Liver (tissue), 9 donors: ENCODE results near the gene CASTOR1. TPM values are rescaled to one million over a fixed set of nuclear protein-coding genes. Genes with fewer than 3 reads are reported as not detected.

Experiments used
- DNase-seq: peaks from one replicate; pipeline ENCODE4 v3.0.0-alpha.2; 2017; ENCODE audit warnings: low spot score
- H3K27ac ChIP-seq, 2 donors: one replicate each; pipeline ENCODE4 v1.7.0; 2013; ENCODE audit warnings: inconsistent platforms in 2 of 2, low read length in 2 of 2, control low read depth in 1 of 2, low read depth in 1 of 2, mild to moderate bottlenecking in 1 of 2
- H3K27me3 ChIP-seq, 4 donors: one replicate each; pipeline versions ENCODE4 v1.6.1 to v1.7.0; 2013; ENCODE audit warnings: low read length in 3 of 4, inconsistent platforms in 1 of 4, mild to moderate bottlenecking in 1 of 4, moderate library complexity in 1 of 4; ENCODE audit not compliant: control insufficient read depth in 4 of 4, insufficient read depth in 4 of 4
- H3K36me3 ChIP-seq, 4 donors: one replicate each; pipeline versions ENCODE4 v1.6.1 to v1.7.0; 2013; ENCODE audit warnings: low read length in 3 of 4, mild to moderate bottlenecking in 3 of 4, low read depth in 1 of 4, moderate library complexity in 1 of 4; ENCODE audit not compliant: control insufficient read depth in 4 of 4, insufficient read depth in 3 of 4
- H3K4me1 ChIP-seq, 4 donors: one replicate each; pipeline versions ENCODE4 v1.6.1 to v1.7.0; 2013; ENCODE audit warnings: low read length in 3 of 4, mild to moderate bottlenecking in 3 of 4, moderate library complexity in 1 of 4; ENCODE audit not compliant: control insufficient read depth in 4 of 4, insufficient read depth in 4 of 4
- H3K4me3 ChIP-seq, 3 donors: one replicate each; pipeline versions ENCODE4 v1.6.1 to v1.7.0; 2013; ENCODE audit warnings: low read length in 3 of 3, control low read depth in 1 of 3, low read depth in 1 of 3, mild to moderate bottlenecking in 1 of 3
- H3K9ac ChIP-seq, 2 donors: one replicate each; pipeline ENCODE4 v1.7.0; 2013; ENCODE audit warnings: low read length in 2 of 2, mild to moderate bottlenecking in 2 of 2, moderate library complexity in 2 of 2, control low read depth in 1 of 2, low read depth in 1 of 2
- H3K9me3 ChIP-seq, 4 donors: one replicate each; pipeline versions ENCODE4 v1.6.1 to v1.7.0; 2013; ENCODE audit warnings: low read length in 3 of 4; ENCODE audit not compliant: control insufficient read depth in 4 of 4
- EGR1 ChIP-seq, 2 donors: IDR thresholded peaks; 2 replicates each; pipeline ENCODE4 v1.6.1; 2016 to 2018; ENCODE audit warnings: antibody characterized with exemption in 2 of 2, low read depth in 2 of 2
- FOXA1 ChIP-seq: IDR thresholded peaks from 2 replicates; pipeline ENCODE4 v1.6.1; 2016; ENCODE audit warnings: antibody characterized with exemption
- FOXA2 ChIP-seq: IDR thresholded peaks from 2 replicates; pipeline ENCODE4 v1.6.1; 2016; ENCODE audit warnings: antibody characterized with exemption
- GABPA ChIP-seq, 2 donors: IDR thresholded peaks in 1 of 2; conservative IDR thresholded peaks in 1 of 2; 2 replicates each; pipeline ENCODE4 v1.6.1; 2016; ENCODE audit warnings: antibody characterized with exemption in 2 of 2, mild to moderate bottlenecking in 1 of 2, moderate library complexity in 1 of 2
- HNF4A ChIP-seq, 2 donors: conservative IDR thresholded peaks; 2 replicates each; pipeline ENCODE4 v1.6.1; 2016; ENCODE audit warnings: antibody characterized with exemption in 2 of 2, mild to moderate bottlenecking in 2 of 2
- HNF4G ChIP-seq: IDR thresholded peaks from 2 replicates; pipeline ENCODE4 v1.6.1; 2016; ENCODE audit warnings: antibody characterized with exemption
- JUND ChIP-seq, 2 donors: IDR thresholded peaks; 2 replicates each; pipeline ENCODE4 v1.6.1; 2016; ENCODE audit warnings: antibody characterized with exemption in 2 of 2
- NR2F2 ChIP-seq: IDR thresholded peaks from 2 replicates; pipeline ENCODE4 v1.6.1; 2016; ENCODE audit warnings: antibody characterized with exemption
- RAD21 ChIP-seq, 2 donors: IDR thresholded peaks; 2 replicates each; pipeline ENCODE4 v1.6.1; 2016; ENCODE audit warnings: antibody characterized with exemption in 2 of 2, mild to moderate bottlenecking in 2 of 2
- SP1 ChIP-seq: IDR thresholded peaks from 2 replicates; pipeline ENCODE4 v1.6.1; 2018; ENCODE audit warnings: antibody characterized with exemption, mild to moderate bottlenecking
- TAF1 ChIP-seq: conservative IDR thresholded peaks from 2 replicates; pipeline ENCODE4 v1.6.1; 2016; ENCODE audit warnings: antibody characterized with exemption, mild to moderate bottlenecking
- YY1 ChIP-seq: IDR thresholded peaks from 2 replicates; pipeline ENCODE4 v1.6.1; 2016; ENCODE audit warnings: antibody characterized with exemption, mild to moderate bottlenecking
- WGBS: extraction: QIAGEN DNeasy Blood & Tissue Kit; methylation state at CpG from one replicate; pipeline ENCODE4 v1.1.7; 2013; 5-methylcytosine and 5-hydroxymethylcytosine counted together
- polyA plus RNA-seq, 2 donors: library from polyadenylated mRNA; stranded (reverse) in 1 of 2; unstranded in 1 of 2; fragments of 200-250 nt in 1 of 2; fragments of >200 nt in 1 of 2; fragmentation: Nextera tagmentation in 1 of 2; extraction: Ambion mirVana in 1 of 2; gene quantifications; one replicate each; pipeline versions ENCODE4 v1.2.1 to v1.2.3, GENCODE V29; 2013 to 2015
- total RNA-seq, 2 donors: library from RNA; depleted of rRNA; stranded (reverse); fragments of >200 nt; gene quantifications; one replicate each; pipeline ENCODE4 v1.2.3, GENCODE V29; 2014
- TF ChIP-seq, protein P1 (sequence below): IDR thresholded peaks from 2 replicates; pipeline ENCODE4 v1.6.1; 2016; ENCODE audit warnings: antibody characterized with exemption, mild to moderate bottlenecking
- TF ChIP-seq, protein P2 (sequence below): IDR thresholded peaks from 2 replicates; pipeline ENCODE4 v1.6.1; 2016; ENCODE audit warnings: antibody characterized with exemption
- TF ChIP-seq, protein P3 (sequence below): IDR thresholded peaks from 2 replicates; pipeline ENCODE4 v1.6.1; 2016; ENCODE audit warnings: antibody characterized with exemption
- donor health status: healthy.
- donor health status: healthy.
- donor health status: healthy.
- donor health status: healthy.
- donor health status: healthy.

The CASTOR1 gene
- total and polyA plus RNA-seq, 4 donors = 1.8 to 5.4 (median 2.4) TPM

DNA sequence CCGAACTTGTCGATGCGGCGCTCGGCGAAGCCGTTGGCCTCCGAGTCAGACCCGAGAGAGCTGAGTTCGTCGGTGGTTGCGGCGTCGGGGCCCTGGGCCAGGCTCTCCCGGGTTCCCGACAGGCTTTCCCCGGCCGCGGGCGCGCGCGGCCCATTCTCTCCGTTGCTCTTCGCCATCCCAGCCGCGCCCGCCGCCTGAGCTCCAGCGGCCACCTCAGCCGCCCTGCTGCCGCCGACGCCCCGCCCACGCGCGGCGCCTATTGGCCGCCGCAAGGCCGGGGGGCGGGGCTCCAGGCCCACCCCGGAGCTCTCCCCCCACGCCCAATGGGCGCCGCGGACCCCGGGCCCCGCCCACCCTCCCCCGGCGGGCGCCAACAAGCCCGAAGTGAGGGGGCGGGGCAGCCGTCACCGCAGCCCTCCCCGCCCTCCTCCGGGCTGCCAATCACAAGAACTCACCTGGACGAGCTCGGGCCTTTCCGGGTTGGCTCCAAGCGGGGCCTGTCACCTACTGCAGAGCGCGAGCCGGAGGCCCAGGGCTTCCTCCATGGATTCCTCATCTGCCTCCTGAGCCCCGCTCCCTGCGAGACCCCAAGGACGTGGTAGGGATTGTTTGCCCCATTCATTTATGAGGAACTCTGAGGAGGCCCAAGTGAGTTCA, 37.5 kb upstream of the CASTOR1 start, which contains the start of gene TBC1D10A:
Gene TBC1D10A (minus strand): TSS at position 236 of the 657 bp plus-strand sequence. CDS start 60 bp downstream, at position 176.
- Histone ChIP-seq H3K27me3 (no peaks in the 10 kb centered on the region), H3K27ac (peak within 1 kb of the TSS; percentile 60 to 79), H3K4me1 (peaks cover 4 to 35% (median 30%) of the 10 kb centered on the region in 4 donors), H3K36me3 (peaks cover 0 to 5% (median 1%) of the 10 kb centered on the region in 4 donors), H3K9ac (peak within 1 kb of the TSS; percentile 33 to 53), H3K4me3 (peak within 1 kb of the TSS; percentile 80 to 94 (median 91)), H3K9me3 (no peaks in the 10 kb centered on the region)
- under 1% methylated on average over 69 of the region's 69 CpGs for WGBS
- peak; percentile 92 for DNase-seq
- peak in 1 of 2 donors; percentile 6 for TF ChIP-seq GABPA (IDR thresholded peaks at IDR 0.05 in 1 of 2, conservative IDR thresholded peaks at IDR 0.05 in 1 of 2)
- TF ChIP-seq, protein P1, sequence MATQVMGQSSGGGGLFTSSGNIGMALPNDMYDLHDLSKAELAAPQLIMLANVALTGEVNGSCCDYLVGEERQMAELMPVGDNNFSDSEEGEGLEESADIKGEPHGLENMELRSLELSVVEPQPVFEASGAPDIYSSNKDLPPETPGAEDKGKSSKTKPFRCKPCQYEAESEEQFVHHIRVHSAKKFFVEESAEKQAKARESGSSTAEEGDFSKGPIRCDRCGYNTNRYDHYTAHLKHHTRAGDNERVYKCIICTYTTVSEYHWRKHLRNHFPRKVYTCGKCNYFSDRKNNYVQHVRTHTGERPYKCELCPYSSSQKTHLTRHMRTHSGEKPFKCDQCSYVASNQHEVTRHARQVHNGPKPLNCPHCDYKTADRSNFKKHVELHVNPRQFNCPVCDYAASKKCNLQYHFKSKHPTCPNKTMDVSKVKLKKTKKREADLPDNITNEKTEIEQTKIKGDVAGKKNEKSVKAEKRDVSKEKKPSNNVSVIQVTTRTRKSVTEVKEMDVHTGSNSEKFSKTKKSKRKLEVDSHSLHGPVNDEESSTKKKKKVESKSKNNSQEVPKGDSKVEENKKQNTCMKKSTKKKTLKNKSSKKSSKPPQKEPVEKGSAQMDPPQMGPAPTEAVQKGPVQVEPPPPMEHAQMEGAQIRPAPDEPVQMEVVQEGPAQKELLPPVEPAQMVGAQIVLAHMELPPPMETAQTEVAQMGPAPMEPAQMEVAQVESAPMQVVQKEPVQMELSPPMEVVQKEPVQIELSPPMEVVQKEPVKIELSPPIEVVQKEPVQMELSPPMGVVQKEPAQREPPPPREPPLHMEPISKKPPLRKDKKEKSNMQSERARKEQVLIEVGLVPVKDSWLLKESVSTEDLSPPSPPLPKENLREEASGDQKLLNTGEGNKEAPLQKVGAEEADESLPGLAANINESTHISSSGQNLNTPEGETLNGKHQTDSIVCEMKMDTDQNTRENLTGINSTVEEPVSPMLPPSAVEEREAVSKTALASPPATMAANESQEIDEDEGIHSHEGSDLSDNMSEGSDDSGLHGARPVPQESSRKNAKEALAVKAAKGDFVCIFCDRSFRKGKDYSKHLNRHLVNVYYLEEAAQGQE = peak; percentile 12
- TF ChIP-seq SP1 = peak; percentile 11
- TF ChIP-seq RAD21 (IDR thresholded peaks at IDR 0.05) = peak in 1 of 2 donors; percentile 43
- TF ChIP-seq FOXA2 = no peak
- peak; percentile 29 to 72 for TF ChIP-seq EGR1 (IDR thresholded peaks at IDR 0.05; ENCODE audit: low read depth in 2 of 2)

DNA sequence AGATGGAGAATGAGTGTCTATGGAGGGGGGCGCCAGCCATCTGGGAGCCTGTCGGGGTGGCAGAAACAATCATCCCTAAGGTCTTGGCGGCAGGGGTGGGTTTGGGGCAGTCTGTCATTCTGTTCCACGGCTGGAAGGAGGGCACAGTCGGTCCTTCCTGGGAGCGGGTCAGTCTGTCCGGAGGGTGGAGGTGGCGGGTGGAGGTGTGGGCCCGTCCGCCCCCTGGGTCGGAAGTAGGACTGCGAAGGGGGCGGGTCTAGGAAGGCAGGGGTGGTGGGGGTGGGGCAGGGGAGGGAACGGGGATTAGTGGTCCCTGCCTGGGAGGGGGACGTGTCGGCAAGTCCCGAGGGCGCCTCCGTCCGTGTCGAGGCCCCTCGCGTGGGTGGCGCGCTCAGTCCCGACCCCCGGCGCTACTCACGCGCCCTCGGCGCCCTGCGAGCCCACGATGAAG, 37.0 kb upstream of the CASTOR1 start:
- 1% methylated on average over 34 of the region's 34 CpGs for WGBS
- peak; percentile 53 for DNase-seq
- Histone ChIP-seq H3K36me3 (peaks cover 0 to 5% (median under 1%) of the 10 kb centered on the region in 4 donors), H3K4me1 (peaks cover 4 to 35% (median 30%) of the 10 kb centered on the region in 4 donors), H3K9me3 (no peaks in the 10 kb centered on the region), H3K27ac (peak overlapping the region; percentile 60 to 79), H3K27me3 (no peaks in the 10 kb centered on the region), H3K9ac (peak overlapping the region; percentile 3 to 44), H3K4me3 (peak overlapping the region; percentile 80 to 94 (median 91))
- TF ChIP-seq SP1 (no peak), FOXA1 (no peak), HNF4G (no peak), HNF4A (conservative IDR thresholded peaks at IDR 0.05) (no peak), FOXA2 (no peak)
- TF ChIP-seq, protein P2, sequence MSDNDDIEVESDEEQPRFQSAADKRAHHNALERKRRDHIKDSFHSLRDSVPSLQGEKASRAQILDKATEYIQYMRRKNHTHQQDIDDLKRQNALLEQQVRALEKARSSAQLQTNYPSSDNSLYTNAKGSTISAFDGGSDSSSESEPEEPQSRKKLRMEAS = no peak

DNA sequence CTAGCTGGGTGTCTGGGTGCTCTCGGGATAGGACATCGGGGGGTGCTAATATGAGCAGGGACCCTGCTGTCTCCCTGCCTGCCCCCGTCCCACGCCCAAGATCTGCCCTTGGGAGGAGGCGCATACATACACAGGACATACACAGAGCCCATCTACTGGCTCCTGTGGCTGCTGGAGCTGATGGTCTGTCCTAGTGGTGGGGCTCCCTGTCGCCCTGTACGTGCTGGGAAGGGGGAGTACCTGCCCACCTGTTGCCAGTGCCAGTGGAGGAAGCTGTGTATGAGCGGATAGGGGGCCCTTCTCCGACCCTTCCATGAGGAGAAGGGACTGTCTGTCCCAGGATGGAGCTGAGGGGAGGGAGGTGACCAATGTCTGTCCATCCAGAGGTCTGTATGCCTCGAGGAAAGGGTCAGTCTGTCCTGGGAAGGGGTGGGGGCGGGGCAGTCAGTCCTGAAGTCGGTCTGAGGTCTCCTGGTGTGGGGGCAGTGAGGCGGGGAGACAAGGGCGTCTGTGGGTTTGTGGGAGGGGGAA, 36.5 kb upstream of the CASTOR1 start:
- Histone ChIP-seq H3K27ac (peak overlapping the region; percentile 3 to 28), H3K27me3 (no peaks in the 10 kb centered on the region), H3K4me1 (peaks cover 4 to 40% (median 30%) of the 10 kb centered on the region in 4 donors), H3K9me3 (no peaks in the 10 kb centered on the region), H3K36me3 (peaks cover 0 to 3% (median 0%) of the 10 kb centered on the region in 4 donors), H3K9ac (peak overlapping the region in 1 of 2 donors; percentile 3), H3K4me3 (peak overlapping the region; percentile 67 to 91 (median 80))
- WGBS = 46% methylated on average over 14 of the region's 14 CpGs
- TF ChIP-seq YY1 = no peak
- TF ChIP-seq FOXA2 = no peak
- no peak for TF ChIP-seq JUND (IDR thresholded peaks at IDR 0.05)
- TF ChIP-seq, protein P3, sequence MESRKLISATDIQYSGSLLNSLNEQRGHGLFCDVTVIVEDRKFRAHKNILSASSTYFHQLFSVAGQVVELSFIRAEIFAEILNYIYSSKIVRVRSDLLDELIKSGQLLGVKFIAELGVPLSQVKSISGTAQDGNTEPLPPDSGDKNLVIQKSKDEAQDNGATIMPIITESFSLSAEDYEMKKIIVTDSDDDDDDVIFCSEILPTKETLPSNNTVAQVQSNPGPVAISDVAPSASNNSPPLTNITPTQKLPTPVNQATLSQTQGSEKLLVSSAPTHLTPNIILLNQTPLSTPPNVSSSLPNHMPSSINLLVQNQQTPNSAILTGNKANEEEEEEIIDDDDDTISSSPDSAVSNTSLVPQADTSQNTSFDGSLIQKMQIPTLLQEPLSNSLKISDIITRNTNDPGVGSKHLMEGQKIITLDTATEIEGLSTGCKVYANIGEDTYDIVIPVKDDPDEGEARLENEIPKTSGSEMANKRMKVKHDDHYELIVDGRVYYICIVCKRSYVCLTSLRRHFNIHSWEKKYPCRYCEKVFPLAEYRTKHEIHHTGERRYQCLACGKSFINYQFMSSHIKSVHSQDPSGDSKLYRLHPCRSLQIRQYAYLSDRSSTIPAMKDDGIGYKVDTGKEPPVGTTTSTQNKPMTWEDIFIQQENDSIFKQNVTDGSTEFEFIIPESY = no peak
- TF ChIP-seq NR2F2 = no peak
- no peak for TF ChIP-seq TAF1
- no peak for DNase-seq
